MCF 10A (cell line): Measurements from ENCODE around the gene BSND. TPM values are rescaled to one million over a fixed set of nuclear protein-coding genes. Genes with fewer than 3 reads are reported as not detected.

Source experiments
- BruUV-seq: library from RNA; stranded (reverse); fragments of 400-500 nt; replicated peaks from 2 replicates; lab custom pipeline; 2021; lab: Mats Ljungman, UMichigan
- CTCF ChIA-PET: fragments of 300-600 bp; sonication (Branson Sonifier 250); formaldehyde crosslinking; extraction: SDS; loops from one replicate; lab custom pipeline; 2021; ENCODE audit warnings: antibody characterized with exemption, inconsistent platforms; lab: Yijun Ruan, JAX
- POLR2A ChIA-PET: fragments of 300-600, 350-650 bp; sonication (Branson Sonifier 250); formaldehyde crosslinking; extraction: SDS; loops from one replicate; lab custom pipeline; 2020; ENCODE audit warnings: antibody characterized with exemption, inconsistent platforms; lab: Yijun Ruan, JAX
- DNase-seq: peaks from one replicate; pipeline ENCODE4 v3.0.0-alpha.2; 2018; ENCODE audit not compliant: unreplicated experiment
- H3K27ac Mint-ChIP-seq: one replicate; pipeline ENCODE4 v1.8.0; 2022; ENCODE audit warnings: mild to moderate bottlenecking, low read depth, mixed read lengths; ENCODE audit not compliant: unreplicated experiment
- H3K27me3 Mint-ChIP-seq: one replicate; pipeline ENCODE4 v1.8.0; 2022; ENCODE audit warnings: mixed read lengths; ENCODE audit not compliant: insufficient read depth, unreplicated experiment
- H3K36me3 Mint-ChIP-seq: one replicate; pipeline ENCODE4 v1.8.0; 2022; ENCODE audit warnings: mild to moderate bottlenecking, moderate library complexity, mixed read lengths; ENCODE audit not compliant: insufficient read depth, unreplicated experiment
- H3K4me1 Mint-ChIP-seq: one replicate; pipeline ENCODE4 v1.8.0; 2022; ENCODE audit warnings: mixed read lengths; ENCODE audit not compliant: insufficient read depth, unreplicated experiment
- H3K4me3 Mint-ChIP-seq: one replicate; pipeline ENCODE4 v1.8.0; 2022; ENCODE audit warnings: mild to moderate bottlenecking, moderate library complexity, mixed read lengths; ENCODE audit not compliant: unreplicated experiment
- H3K9me3 Mint-ChIP-seq: one replicate; pipeline ENCODE4 v1.8.0; 2022; ENCODE audit warnings: mixed read lengths; ENCODE audit not compliant: unreplicated experiment
- CTCF ChIP-seq: fragments of 200-600 bp; IDR thresholded peaks from one replicate; pipeline ENCODE4 v1.8.0; 2022; ENCODE audit warnings: antibody characterized with exemption, mild to moderate bottlenecking; ENCODE audit not compliant: unreplicated experiment
- intact Hi-C: fragments of 100-400 bp; cut with micrococcal nuclease; formaldehyde crosslinking; loops from 2 replicates; pipeline ENCODE4 v1.14.1; 2022
- total RNA-seq: library from RNA; stranded (reverse); gene quantifications from 2 replicates; pipeline ENCODE4 v1.2.3, GENCODE V29; 2022

BSND gene
- total RNA-seq, 1 experiment from 2014 or later, result not detected

- no TSS peak for BruUV-seq
- Mint-ChIP-seq H3K4me3 (no peak overlapping the region), H3K4me1 (no peaks in the 10 kb centered on the region)
Measured at GRCh38 chr1:55040933-55041494, 42.3 kb downstream of the BSND start.

GRCh38 chr1:55041613-55042012 lies 42.9 kb downstream of the BSND start:
- no peaks in the 10 kb centered on the region for H3K36me3 Mint-ChIP-seq
- intact Hi-C loops, result no loop called here
- no peak for TF ChIP-seq CTCF
- no peaks in the 10 kb centered on the region for H3K4me1 Mint-ChIP-seq
- CTCF ChIA-PET, result no interaction called here
- H3K9me3 Mint-ChIP-seq, result no peaks in the 10 kb centered on the region
- DNase-seq, result no peak
- no TSS peak for BruUV-seq
- peaks cover 51% of the 10 kb centered on the region for H3K27me3 Mint-ChIP-seq
- no peak overlapping the region for H3K4me3 Mint-ChIP-seq
- POLR2A ChIA-PET, result no interaction called here
- no peak overlapping the region for H3K27ac Mint-ChIP-seq

More at GRCh38 chr1:55040933-55041494, 42.3 kb downstream of the BSND start:
- DNase-seq, result no peak
- no peak for TF ChIP-seq CTCF
- H3K36me3 Mint-ChIP-seq, result no peaks in the 10 kb centered on the region
- no peak overlapping the region for H3K27ac Mint-ChIP-seq
- H3K9me3 Mint-ChIP-seq, result no peaks in the 10 kb centered on the region
- peaks cover 56% of the 10 kb centered on the region for H3K27me3 Mint-ChIP-seq
- CTCF ChIA-PET, result interaction anchor here (0.7 kb wide), 1 partner anchor 96 kb away, joined by 3 read pairs; no protein-coding TSS in a partner anchor
- intact Hi-C loops, result no loop called here
- POLR2A ChIA-PET, result no interaction called here

- intact Hi-C loops, result no loop called here
- no peak for TF ChIP-seq CTCF
- DNase-seq, result no peak
- BruUV-seq, result no TSS peak
- CTCF ChIA-PET, result no interaction called here
- no peaks in the 10 kb centered on the region for H3K4me1 Mint-ChIP-seq
- H3K36me3 Mint-ChIP-seq, result no peaks in the 10 kb centered on the region
- peaks cover 37% of the 10 kb centered on the region for H3K27me3 Mint-ChIP-seq
- H3K9me3 Mint-ChIP-seq, result no peaks in the 10 kb centered on the region
- POLR2A ChIA-PET, result no interaction called here
- no peak overlapping the region for H3K27ac Mint-ChIP-seq
- H3K4me3 Mint-ChIP-seq, result no peak overlapping the region
Measured at GRCh38 chr1:55043011-55043410, 44.3 kb downstream of the BSND start.

- Mint-ChIP-seq H3K4me1 (no peaks in the 10 kb centered on the region), H3K4me3 (no peak overlapping the region), H3K27me3 (peaks cover 29% of the 10 kb centered on the region), H3K27ac (no peak overlapping the region), H3K36me3 (no peaks in the 10 kb centered on the region), H3K9me3 (no peaks in the 10 kb centered on the region)
- no peak for DNase-seq
- intact Hi-C loops, result no loop called here
- no TSS peak for BruUV-seq
- CTCF ChIA-PET, result no interaction called here
- POLR2A ChIA-PET, result no interaction called here
- no peak for TF ChIP-seq CTCF
Measured at GRCh38 chr1:55043726-55044125, 45.0 kb downstream of the BSND start.
